HL-60 (cell line): ENCODE data around the gene SMIM31.

ENCODE experiments used
- GABPA ChIP-seq: IDR thresholded peaks from 2 replicates; pipeline ENCODE4 v1.6.1; 2012; ENCODE audit warnings: low read depth
- POLR2AphosphoS5 ChIP-seq: IDR thresholded peaks from 2 replicates; pipeline ENCODE4 v1.6.1; 2012; ENCODE audit warnings: low read depth
- SPI1 ChIP-seq: IDR thresholded peaks from 2 replicates; pipeline ENCODE4 v1.6.1; 2012; ENCODE audit warnings: low read depth, mild to moderate bottlenecking, borderline replicate concordance
- TF ChIP-seq, protein P1 (sequence below): IDR thresholded peaks from one replicate; pipeline ENCODE4 v1.5.1; 2011; ENCODE audit warnings: low read length, control low read depth, inconsistent platforms; ENCODE audit not compliant: insufficient read depth
- TF ChIP-seq, protein P2 (sequence below): IDR thresholded peaks from 2 replicates; pipeline ENCODE4 v1.6.1; 2012; ENCODE audit warnings: low read depth; ENCODE audit not compliant: insufficient replicate concordance

GRCh38 chr4:164799410-164799809 lies 45.5 kb downstream of the SMIM31 start:
- TF ChIP-seq, protein P1, sequence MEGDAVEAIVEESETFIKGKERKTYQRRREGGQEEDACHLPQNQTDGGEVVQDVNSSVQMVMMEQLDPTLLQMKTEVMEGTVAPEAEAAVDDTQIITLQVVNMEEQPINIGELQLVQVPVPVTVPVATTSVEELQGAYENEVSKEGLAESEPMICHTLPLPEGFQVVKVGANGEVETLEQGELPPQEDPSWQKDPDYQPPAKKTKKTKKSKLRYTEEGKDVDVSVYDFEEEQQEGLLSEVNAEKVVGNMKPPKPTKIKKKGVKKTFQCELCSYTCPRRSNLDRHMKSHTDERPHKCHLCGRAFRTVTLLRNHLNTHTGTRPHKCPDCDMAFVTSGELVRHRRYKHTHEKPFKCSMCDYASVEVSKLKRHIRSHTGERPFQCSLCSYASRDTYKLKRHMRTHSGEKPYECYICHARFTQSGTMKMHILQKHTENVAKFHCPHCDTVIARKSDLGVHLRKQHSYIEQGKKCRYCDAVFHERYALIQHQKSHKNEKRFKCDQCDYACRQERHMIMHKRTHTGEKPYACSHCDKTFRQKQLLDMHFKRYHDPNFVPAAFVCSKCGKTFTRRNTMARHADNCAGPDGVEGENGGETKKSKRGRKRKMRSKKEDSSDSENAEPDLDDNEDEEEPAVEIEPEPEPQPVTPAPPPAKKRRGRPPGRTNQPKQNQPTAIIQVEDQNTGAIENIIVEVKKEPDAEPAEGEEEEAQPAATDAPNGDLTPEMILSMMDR = no peak
- no peak for TF ChIP-seq GABPA
- TF ChIP-seq SPI1 = no peak
- no peak for TF ChIP-seq POLR2AphosphoS5
- TF ChIP-seq, protein P2, sequence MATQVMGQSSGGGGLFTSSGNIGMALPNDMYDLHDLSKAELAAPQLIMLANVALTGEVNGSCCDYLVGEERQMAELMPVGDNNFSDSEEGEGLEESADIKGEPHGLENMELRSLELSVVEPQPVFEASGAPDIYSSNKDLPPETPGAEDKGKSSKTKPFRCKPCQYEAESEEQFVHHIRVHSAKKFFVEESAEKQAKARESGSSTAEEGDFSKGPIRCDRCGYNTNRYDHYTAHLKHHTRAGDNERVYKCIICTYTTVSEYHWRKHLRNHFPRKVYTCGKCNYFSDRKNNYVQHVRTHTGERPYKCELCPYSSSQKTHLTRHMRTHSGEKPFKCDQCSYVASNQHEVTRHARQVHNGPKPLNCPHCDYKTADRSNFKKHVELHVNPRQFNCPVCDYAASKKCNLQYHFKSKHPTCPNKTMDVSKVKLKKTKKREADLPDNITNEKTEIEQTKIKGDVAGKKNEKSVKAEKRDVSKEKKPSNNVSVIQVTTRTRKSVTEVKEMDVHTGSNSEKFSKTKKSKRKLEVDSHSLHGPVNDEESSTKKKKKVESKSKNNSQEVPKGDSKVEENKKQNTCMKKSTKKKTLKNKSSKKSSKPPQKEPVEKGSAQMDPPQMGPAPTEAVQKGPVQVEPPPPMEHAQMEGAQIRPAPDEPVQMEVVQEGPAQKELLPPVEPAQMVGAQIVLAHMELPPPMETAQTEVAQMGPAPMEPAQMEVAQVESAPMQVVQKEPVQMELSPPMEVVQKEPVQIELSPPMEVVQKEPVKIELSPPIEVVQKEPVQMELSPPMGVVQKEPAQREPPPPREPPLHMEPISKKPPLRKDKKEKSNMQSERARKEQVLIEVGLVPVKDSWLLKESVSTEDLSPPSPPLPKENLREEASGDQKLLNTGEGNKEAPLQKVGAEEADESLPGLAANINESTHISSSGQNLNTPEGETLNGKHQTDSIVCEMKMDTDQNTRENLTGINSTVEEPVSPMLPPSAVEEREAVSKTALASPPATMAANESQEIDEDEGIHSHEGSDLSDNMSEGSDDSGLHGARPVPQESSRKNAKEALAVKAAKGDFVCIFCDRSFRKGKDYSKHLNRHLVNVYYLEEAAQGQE = no peak
